HCT116 (cell line): ENCODE data around the gene GABBR2. TPM values are rescaled to one million over a fixed set of nuclear protein-coding genes. Genes with fewer than 3 reads are reported as not detected.

Experiments
- ATAC-seq: fragments of 200-7000 bp; cut with Tn5 transposase; 2 replicates; pipeline ENCODE4 v1.9.1; 2020; ENCODE audit warnings: mild to moderate bottlenecking, moderate library complexity
- BruUV-seq: library from RNA; stranded (reverse); fragments of 400-500 nt; replicated peaks from 2 replicates; lab custom pipeline; 2021; lab: Mats Ljungman, UMichigan
- CTCF ChIA-PET: fragments of 300-600 bp; sonication (Branson Sonifier 250); formaldehyde crosslinking; loops from one replicate; lab custom pipeline; 2021; ENCODE audit warnings: antibody characterized with exemption; lab: Charles Lee
- POLR2A ChIA-PET: fragments of 300-600, 350-600 bp; sonication (Branson Sonifier 250); formaldehyde crosslinking; loops from one replicate; lab custom pipeline; 2021; ENCODE audit warnings: antibody characterized with exemption; lab: Charles Lee
- RAD21 ChIA-PET, 2 experiments: fragments of 300-600 bp; sonication (Branson Sonifier 250); formaldehyde crosslinking; loops; one replicate each; lab custom pipeline; 2023; ENCODE audit warnings: low total read pairs in 2 of 2; ENCODE audit not compliant: uncharacterized antibody in 2 of 2, unreplicated experiment in 2 of 2, low non-redundant PET in 1 of 2; lab: Charles Lee
- DNase-seq: peaks from one replicate; pipeline ENCODE4 v3.0.0-alpha.2; 2010; ENCODE audit warnings: low read depth, low spot score
- H2AFZ ChIP-seq: fragments of 200-600 bp; shearing (Covaris generic), sonication (generic); 2 replicates; pipeline ENCODE4 v1.6.1; 2017; ENCODE audit warnings: low read depth, mixed run types, mixed read lengths, antibody characterized with exemption, low read length; ENCODE audit not compliant: poor library complexity, severe bottlenecking
- H3K27ac ChIP-seq: 2 replicates; pipeline ENCODE4 v1.5.1; 2012; ENCODE audit warnings: low read depth, low read length
- H3K27me3 ChIP-seq: fragments of 200-600 bp; sonication (generic); 2 replicates; pipeline ENCODE4 v1.6.1; 2016; ENCODE audit warnings: mixed run types, low read length, mixed read lengths; ENCODE audit not compliant: insufficient read depth
- H3K36me3 ChIP-seq, 2 experiments: fragments of 200-500 bp in 1 of 2; fragments of 200-600 bp in 1 of 2; sonication (Bioruptor generic) in 1 of 2; sonication (generic) in 1 of 2; 2 replicates each; pipeline versions ENCODE4 v1.5.1 to v1.6.1; 2014 to 2016; ENCODE audit warnings: low read length in 2 of 2, inconsistent platforms in 1 of 2, mixed read lengths in 1 of 2, mixed run types in 1 of 2; ENCODE audit not compliant: insufficient read depth in 2 of 2, control insufficient read depth in 1 of 2
- H3K4me1 ChIP-seq, 2 experiments: fragments of 200-600 bp in 1 of 2; sonication (generic) in 1 of 2; 2 replicates each; pipeline versions ENCODE4 v1.5.1 to v1.6.1; 2012 to 2017; ENCODE audit warnings: low read length in 2 of 2, inconsistent platforms in 1 of 2, mild to moderate bottlenecking in 1 of 2, mixed read lengths in 1 of 2, mixed run types in 1 of 2, moderate library complexity in 1 of 2; ENCODE audit not compliant: insufficient read depth in 2 of 2, control insufficient read depth in 1 of 2
- H3K4me2 ChIP-seq: fragments of 200-600 bp; sonication (generic); 2 replicates; pipeline ENCODE4 v1.6.1; 2017; ENCODE audit warnings: mixed run types, low read length, mixed read lengths
- H3K4me3 ChIP-seq, 2 experiments: fragments of 200-600 bp in 1 of 2; sonication (generic) in 1 of 2; replicated peaks in 1 of 2; 2 replicates each; pipeline ENCODE4 v1.5.1; 2011 to 2016; ENCODE audit warnings: low read length in 2 of 2, control low read depth in 1 of 2, low read depth in 1 of 2, mild to moderate bottlenecking in 1 of 2, mixed read lengths in 1 of 2, mixed run types in 1 of 2
- H3K79me2 ChIP-seq: fragments of 200-600 bp; sonication (generic); 2 replicates; pipeline ENCODE4 v1.6.1; 2017; ENCODE audit warnings: mild to moderate bottlenecking, mixed run types, low read length, moderate library complexity, mixed read lengths; ENCODE audit not compliant: insufficient read depth
- H3K9ac ChIP-seq: fragments of 200-600 bp; sonication (generic); 2 replicates; pipeline ENCODE4 v1.6.1; 2016; ENCODE audit warnings: low read length, mixed read lengths
- H3K9me2 ChIP-seq: fragments of 200-600 bp; sonication (generic), shearing (Covaris generic); 2 replicates; pipeline ENCODE4 v1.6.1; 2017; ENCODE audit warnings: mixed run types, mild to moderate bottlenecking, moderate library complexity; ENCODE audit not compliant: insufficient read depth
- H3K9me3 ChIP-seq, 2 experiments: fragments of 200-500 bp in 1 of 2; fragments of 200-600 bp in 1 of 2; sonication (Bioruptor generic) in 1 of 2; sonication (generic) in 1 of 2; 2 replicates each; pipeline ENCODE4 v1.6.1; 2014 to 2017; ENCODE audit warnings: low read length in 2 of 2, mixed read lengths in 2 of 2, inconsistent platforms in 1 of 2, low read depth in 1 of 2, mild to moderate bottlenecking in 1 of 2, mixed run types in 1 of 2, moderate library complexity in 1 of 2; ENCODE audit not compliant: control insufficient read depth in 1 of 2, insufficient read depth in 1 of 2
- H4K20me1 ChIP-seq: fragments of 200-600 bp; sonication (generic), shearing (Covaris generic); 2 replicates; pipeline ENCODE4 v1.6.1; 2017; ENCODE audit warnings: mixed run types, mild to moderate bottlenecking, moderate library complexity; ENCODE audit not compliant: insufficient read depth
- CBX3 ChIP-seq: IDR thresholded peaks from 2 replicates; pipeline ENCODE4 v1.6.1; 2012; ENCODE audit warnings: low read depth
- CEBPB ChIP-seq: IDR thresholded peaks from 2 replicates; pipeline ENCODE4 v1.6.1; 2012; ENCODE audit warnings: low read depth
- ELF1 ChIP-seq: IDR thresholded peaks from 2 replicates; pipeline ENCODE4 v1.6.1; 2012; ENCODE audit warnings: low read depth, borderline replicate concordance
- EZH2 ChIP-seq: fragments of 200-600 bp; sonication (generic); IDR thresholded peaks from 2 replicates; pipeline ENCODE4 v1.6.1; 2017; ENCODE audit warnings: antibody characterized with exemption, mixed run types
- FOSL1 ChIP-seq: IDR thresholded peaks from 2 replicates; pipeline ENCODE4 v1.6.1; 2012; ENCODE audit warnings: low read depth
- JUND ChIP-seq: IDR thresholded peaks from 2 replicates; pipeline ENCODE4 v1.6.1; 2012
- MAX ChIP-seq: IDR thresholded peaks from 2 replicates; pipeline ENCODE4 v1.6.1; 2012
- REST ChIP-seq: IDR thresholded peaks from 2 replicates; pipeline ENCODE4 v1.6.1; 2012; ENCODE audit warnings: low read depth
- TCF7L2 ChIP-seq: IDR thresholded peaks from 2 replicates; pipeline ENCODE4 v1.7.0; 2011; ENCODE audit warnings: borderline replicate concordance, inconsistent platforms; ENCODE audit not compliant: insufficient read depth, insufficient read length; ENCODE audit errors: extremely low read depth
- intact Hi-C: fragments of 100-400 bp; cut with micrococcal nuclease; formaldehyde crosslinking; loops from 2 replicates; pipeline ENCODE4 v1.10.0; 2022
- total RNA-seq: library from RNA; stranded (reverse); gene quantifications from one replicate; pipeline ENCODE4 v1.2.1, GENCODE V29; 2021; ENCODE audit not compliant: unreplicated experiment

Gene GABBR2
- total RNA-seq, 1 experiment from 2014 or later: 0.15 TPM

- DNase-seq: no peak
- POLR2A ChIA-PET: no interaction called here
Observed at GRCh38 chr9:98654247-98654646, 54.5 kb downstream of the GABBR2 start.

More at GRCh38 chr9:98654247-98654646, 54.5 kb downstream of the GABBR2 start:
- H3K4me3 ChIP-seq: no peak overlapping the region
- BruUV-seq: no TSS peak
- H3K9ac ChIP-seq: no peak overlapping the region
- H3K27ac ChIP-seq: no peak overlapping the region
- no peaks in the 10 kb centered on the region for H3K4me1 ChIP-seq
- no peaks in the 10 kb centered on the region for H4K20me1 ChIP-seq
- no peak overlapping the region for H2AFZ ChIP-seq
- H3K9me2 ChIP-seq: no peaks in the 10 kb centered on the region
- ATAC-seq: no peak
- H3K36me3 ChIP-seq: no peaks in the 10 kb centered on the region
- no peaks in the 10 kb centered on the region for H3K79me2 ChIP-seq
- H3K4me2 ChIP-seq: no peak overlapping the region
- H3K9me3 ChIP-seq: no peaks in the 10 kb centered on the region
- ChIA-PET CTCF (no interaction called here), RAD21 (no interaction called here)
- intact Hi-C loops: no loop called here
- peaks cover 6% of the 10 kb centered on the region for H3K27me3 ChIP-seq
- TF ChIP-seq ELF1 (no peak), FOSL1 (no peak), TCF7L2 (no peak), EZH2 (no peak), CBX3 (no peak), JUND (no peak), CEBPB (no peak), MAX (no peak), REST (no peak)
